Keratinocyte (primary cell): ENCODE data around the gene ZC3H10.

Source experiments
- EZH2 ChIP-seq: IDR thresholded peaks from one replicate; pipeline ENCODE4 v1.6.1; 2012; ENCODE audit warnings: inconsistent platforms, mild to moderate bottlenecking, low read length, moderate library complexity
- TF ChIP-seq, protein P1 (sequence below), 3 experiments: IDR thresholded peaks in 1 of 3; conservative IDR thresholded peaks in 1 of 3; optimal IDR thresholded peaks in 1 of 3; 2 replicates in 2 of 3; 3 replicates in 1 of 3; pipeline versions ENCODE3 to v1.5.1; 2011; ENCODE audit warnings: low read length in 3 of 3, mild to moderate bottlenecking in 3 of 3, moderate library complexity in 2 of 3, control low read depth in 1 of 3, inconsistent platforms in 1 of 3; ENCODE audit not compliant: insufficient read depth in 2 of 3; ENCODE audit errors: extremely low read depth in 1 of 3

DNA sequence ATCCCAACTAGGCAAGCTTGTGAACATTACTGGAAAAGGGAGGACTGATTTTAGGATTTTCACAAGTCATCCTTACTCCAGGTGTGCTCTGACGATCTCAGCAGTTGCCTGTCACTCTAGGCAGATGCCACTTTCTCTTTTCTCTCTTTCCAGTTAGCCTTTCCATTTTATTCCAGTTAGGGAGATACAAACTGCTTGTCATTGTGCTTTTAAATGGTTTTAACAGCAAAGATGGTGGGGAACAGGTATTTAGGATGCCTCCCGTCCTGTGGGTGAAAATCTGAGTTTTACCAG is 12.5 kb upstream of the ZC3H10 start:
- TF ChIP-seq, protein P1, sequence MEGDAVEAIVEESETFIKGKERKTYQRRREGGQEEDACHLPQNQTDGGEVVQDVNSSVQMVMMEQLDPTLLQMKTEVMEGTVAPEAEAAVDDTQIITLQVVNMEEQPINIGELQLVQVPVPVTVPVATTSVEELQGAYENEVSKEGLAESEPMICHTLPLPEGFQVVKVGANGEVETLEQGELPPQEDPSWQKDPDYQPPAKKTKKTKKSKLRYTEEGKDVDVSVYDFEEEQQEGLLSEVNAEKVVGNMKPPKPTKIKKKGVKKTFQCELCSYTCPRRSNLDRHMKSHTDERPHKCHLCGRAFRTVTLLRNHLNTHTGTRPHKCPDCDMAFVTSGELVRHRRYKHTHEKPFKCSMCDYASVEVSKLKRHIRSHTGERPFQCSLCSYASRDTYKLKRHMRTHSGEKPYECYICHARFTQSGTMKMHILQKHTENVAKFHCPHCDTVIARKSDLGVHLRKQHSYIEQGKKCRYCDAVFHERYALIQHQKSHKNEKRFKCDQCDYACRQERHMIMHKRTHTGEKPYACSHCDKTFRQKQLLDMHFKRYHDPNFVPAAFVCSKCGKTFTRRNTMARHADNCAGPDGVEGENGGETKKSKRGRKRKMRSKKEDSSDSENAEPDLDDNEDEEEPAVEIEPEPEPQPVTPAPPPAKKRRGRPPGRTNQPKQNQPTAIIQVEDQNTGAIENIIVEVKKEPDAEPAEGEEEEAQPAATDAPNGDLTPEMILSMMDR (optimal IDR thresholded peaks at IDR 0.05 in 1 of 3, IDR thresholded peaks at IDR 0.05 in 1 of 3, conservative IDR thresholded peaks at IDR 0.05 in 1 of 3; ENCODE audit: extremely low read depth in 1 of 3, insufficient read depth in 2 of 3, low read length in 3 of 3), result no peak
- TF ChIP-seq EZH2, result no peak
